ENCODE results near the gene MED12L.
"Not testable (repeated sequence)": the region's sequence is repeated elsewhere in the genome, so short reads cannot be mapped to it uniquely, and the experiment has no call there.

MED12L gene, protein sequence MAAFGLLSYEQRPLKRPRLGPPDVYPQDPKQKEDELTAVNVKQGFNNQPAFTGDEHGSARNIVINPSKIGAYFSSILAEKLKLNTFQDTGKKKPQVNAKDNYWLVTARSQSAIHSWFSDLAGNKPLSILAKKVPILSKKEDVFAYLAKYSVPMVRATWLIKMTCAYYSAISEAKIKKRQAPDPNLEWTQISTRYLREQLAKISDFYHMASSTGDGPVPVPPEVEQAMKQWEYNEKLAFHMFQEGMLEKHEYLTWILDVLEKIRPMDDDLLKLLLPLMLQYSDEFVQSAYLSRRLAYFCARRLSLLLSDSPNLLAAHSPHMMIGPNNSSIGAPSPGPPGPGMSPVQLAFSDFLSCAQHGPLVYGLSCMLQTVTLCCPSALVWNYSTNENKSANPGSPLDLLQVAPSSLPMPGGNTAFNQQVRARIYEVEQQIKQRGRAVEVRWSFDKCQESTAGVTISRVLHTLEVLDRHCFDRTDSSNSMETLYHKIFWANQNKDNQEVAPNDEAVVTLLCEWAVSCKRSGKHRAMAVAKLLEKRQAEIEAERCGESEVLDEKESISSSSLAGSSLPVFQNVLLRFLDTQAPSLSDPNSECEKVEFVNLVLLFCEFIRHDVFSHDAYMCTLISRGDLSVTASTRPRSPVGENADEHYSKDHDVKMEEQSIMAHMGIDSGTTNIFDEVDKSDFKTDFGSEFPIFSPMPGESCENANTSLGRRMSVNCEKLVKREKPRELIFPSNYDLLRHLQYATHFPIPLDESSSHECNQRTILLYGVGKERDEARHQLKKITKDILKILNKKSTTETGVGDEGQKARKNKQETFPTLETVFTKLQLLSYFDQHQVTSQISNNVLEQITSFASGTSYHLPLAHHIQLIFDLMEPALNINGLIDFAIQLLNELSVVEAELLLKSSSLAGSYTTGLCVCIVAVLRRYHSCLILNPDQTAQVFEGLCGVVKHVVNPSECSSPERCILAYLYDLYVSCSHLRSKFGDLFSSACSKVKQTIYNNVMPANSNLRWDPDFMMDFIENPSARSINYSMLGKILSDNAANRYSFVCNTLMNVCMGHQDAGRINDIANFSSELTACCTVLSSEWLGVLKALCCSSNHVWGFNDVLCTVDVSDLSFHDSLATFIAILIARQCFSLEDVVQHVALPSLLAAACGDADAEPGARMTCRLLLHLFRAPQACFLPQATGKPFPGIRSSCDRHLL (N-terminal part only)

DNA sequence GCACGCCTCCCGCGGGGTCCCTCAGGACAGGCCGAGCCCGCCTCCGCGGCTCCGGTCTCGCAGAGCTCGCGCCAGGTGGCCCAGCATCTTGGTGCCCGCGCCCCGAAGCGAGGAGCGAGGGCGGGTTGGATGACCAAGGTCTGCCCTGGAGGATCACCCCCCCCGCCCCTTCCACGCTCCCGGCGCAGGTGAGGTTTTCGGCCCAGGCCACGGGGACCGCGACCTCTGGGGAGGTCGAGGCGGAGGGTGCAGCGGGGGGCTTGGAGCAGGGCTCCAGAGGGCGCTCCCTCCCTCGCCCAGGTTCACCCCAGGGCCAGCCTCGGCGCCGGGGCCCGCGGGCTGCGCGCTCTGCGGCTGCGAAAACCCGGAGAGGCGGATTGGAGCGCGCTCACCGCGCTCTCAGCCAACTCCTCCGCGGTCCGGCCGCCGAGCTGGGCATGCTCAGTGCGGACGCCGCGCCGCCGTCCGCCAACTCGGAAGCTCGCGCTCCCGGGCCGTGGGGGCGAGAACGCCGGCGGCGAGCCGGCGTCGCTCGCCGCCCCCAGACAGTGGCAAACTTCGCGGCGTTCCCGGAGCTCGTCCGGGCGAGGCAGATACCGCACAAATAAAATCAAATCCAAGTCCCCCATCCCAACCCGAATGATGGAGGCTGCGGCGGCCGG, at the start of gene MED12L:
MED12L (plus strand) TSS at position 438 of the 662 bp plus-strand sequence. CDS start 1,263 bp downstream, outside the sequence.
- DNase-seq (ENCODE audit: low read depth) = peak; percentile 68

DNA sequence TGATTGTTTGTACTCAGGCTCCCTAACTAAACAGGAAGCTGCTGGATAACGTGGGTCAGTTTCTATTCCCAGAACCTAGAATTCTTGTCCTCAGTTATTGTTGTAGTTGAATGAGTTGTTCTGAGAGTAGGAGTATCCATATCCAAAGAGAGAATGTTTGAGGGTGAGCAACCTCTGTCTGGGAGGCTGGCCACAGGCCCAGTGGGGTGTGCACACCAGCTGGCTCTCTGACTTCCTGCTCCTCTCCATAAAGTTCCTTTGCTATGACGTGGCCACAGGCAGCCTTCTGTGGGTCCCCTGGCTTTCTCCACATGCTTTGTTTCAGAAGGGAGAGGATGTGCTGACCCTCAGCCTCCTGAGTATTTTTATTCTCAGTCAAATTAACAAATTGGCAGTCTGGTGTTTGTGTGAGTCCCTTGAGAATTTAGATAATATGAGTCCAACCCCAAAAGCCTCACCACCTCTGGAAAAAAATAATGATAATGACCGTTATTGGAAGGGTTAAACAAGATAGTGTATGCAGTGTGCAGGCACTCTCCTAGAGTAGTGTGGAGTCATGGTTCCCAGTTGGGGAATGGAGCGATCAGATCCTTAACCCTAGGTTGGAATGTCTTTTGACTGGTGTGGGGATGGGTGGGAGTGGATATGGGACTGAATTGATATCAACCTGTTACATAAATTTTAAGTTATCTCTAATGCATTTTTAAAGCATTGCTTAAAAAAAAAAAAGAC, 47.6 kb upstream of the MED12L start:
- DNase-seq (ENCODE audit: low read depth) = peak; percentile 97

DNA sequence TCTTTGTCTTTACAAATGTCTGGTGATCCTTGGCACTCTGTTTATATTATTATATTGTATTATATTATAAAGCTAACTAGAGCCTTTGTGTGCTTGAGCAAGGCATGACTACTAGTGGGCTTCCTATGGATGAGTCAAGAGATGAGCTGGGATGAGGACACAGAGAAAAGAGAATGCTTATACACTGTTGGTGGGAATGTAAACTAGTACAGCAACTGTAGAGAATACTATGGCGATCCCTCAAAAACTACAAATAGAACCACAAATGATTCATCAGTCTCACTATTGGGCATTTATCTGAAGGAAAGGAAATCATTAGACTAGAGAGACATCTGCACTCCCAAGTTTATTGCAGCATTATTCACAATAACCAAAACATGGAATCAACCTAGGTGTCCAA, 40.8 kb upstream of the MED12L start:
- DNase-seq (ENCODE audit: low read depth) = peak; percentile 34

DNA sequence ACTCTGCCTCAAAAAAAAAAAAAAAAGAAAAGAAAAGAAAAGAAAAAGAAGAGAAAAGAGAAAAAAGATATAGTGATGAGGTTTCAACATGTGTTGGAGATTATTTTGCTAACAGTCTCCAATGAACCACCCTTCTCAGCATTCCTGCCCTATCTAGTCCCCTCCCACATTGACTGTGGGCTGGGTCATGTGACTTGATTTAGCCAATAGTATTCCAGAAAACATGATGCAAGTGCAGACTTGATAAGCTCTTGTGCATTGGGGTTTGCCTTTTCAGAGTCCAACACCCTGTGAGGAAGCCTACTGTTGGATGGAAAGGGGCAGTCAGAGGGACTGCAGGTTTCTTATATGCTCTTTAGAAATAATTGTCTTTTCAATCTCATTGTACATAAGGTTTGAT, 37.8 kb upstream of the MED12L start:
- DNase-seq (ENCODE audit: low read depth) = peak; percentile 14

DNA sequence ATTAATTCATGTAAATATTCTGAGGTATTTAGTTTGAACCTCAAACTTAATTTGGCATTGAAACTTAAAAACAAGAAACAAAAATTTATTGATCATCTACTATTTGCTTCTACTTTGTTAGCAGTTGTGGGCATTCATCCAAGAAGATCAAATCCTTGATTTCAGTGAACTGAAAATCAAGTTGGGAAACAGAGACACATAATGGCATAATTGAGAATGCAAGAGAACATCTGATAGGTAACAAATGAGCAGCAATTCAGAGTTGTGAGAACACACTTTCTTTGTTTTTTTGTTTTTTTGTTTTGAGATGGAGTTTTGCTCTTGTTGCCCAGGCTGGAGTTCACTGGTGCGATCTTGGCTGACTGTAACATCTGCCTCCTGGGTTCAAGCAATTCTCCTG, 33.9 kb upstream of the MED12L start:
- no peak for DNase-seq (ENCODE audit: low read depth)

DNA sequence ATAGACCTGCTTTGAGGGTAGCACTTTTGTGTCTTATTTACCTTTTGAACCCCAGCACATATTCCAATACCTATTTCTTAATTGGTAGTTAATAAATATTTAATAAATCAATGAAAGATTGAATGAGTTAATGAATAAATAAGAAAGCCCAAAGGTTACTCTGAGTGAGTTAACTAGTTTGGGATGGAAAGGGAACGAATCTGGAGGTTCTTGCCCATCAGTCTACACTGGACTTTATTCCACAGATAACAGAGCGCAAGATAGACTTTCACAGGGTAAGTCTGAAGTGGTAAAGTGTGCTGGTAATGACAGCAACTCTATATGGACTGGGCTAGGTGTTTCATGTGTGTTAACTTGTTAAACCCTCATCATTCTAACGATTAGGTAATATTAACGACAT, 33.1 kb upstream of the MED12L start:
- no peak for DNase-seq (ENCODE audit: low read depth)

DNA sequence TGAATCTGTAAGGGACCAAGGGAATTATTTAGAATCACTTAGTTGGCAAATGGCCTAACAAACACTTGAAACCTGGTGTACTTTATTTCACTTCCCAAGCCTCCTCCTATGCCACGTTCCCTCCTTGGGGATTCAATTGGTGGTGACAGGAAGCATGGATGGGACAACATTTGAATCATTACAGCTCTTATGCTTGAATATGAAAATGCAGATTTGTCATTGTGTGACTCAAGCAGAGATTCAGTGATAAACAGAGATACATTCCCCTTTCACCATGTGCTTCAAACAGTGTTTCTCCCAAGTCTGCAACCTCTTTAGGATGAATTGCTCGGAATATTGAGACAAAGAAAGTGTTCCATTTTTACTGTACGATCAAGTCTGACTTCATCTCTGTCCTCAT, 32.7 kb upstream of the MED12L start:
- DNase-seq (ENCODE audit: low read depth) = no peak

DNA sequence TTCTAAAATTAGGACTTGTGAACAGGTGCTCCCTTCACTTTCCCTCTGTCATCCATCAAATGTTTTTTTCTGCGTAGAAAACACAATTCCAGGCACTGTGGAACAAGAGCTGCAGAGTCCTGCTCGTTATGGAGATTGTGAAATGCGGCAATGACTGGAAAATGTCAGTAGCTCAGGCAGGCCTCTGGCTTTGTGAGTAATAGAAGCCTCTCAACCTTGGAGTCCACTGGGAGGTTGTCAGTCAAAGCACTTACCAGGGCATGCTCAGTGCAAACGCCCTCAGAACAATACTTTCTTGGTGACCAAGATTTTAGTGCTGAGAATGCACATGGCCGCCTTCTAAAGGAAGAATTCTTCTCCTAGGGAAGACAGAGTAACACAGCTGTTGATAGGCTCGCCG, 26.7 kb upstream of the MED12L start:
- no peak for DNase-seq (ENCODE audit: low read depth)

DNA sequence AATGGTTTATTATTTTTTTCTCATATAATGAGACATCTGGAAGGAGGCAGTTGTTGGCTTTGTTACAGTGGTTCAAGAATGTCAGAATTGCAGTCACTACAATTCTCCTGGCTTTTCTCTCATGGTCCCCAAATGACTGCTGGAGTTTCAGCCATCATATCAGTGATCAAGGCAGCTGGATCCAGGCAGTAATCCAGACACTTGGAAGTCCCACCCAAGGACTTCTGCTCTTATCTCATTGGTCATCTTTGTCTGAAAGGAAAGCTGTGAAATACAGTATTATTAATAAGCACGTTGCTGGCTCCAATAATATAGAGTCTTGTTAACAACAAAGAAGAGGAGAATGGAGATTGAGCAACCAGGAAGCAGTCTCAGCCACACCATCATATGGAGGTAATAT, 22.9 kb upstream of the MED12L start:
- DNase-seq (ENCODE audit: low read depth) = no peak

DNA sequence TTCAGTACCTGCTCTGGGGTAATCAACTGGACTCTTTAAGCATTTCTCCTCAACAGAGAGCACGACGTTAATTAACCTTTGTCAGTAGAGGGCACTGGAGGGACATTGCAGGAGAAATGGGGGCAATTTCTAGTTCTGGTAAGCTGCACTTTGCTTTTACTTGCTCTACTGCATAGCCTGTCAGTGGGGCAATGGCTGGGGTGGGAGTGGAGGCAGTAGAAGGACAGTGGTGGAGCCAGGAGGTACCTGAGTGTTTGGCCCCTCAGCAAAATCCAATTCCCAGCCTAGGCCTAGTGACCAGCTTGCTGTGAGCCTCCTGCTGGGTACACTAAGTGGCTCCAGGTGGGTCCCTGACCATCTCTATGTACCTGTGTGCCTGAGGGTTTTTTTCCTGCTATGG, 18.3 kb upstream of the MED12L start:
- DNase-seq (ENCODE audit: low read depth) = no peak

DNA sequence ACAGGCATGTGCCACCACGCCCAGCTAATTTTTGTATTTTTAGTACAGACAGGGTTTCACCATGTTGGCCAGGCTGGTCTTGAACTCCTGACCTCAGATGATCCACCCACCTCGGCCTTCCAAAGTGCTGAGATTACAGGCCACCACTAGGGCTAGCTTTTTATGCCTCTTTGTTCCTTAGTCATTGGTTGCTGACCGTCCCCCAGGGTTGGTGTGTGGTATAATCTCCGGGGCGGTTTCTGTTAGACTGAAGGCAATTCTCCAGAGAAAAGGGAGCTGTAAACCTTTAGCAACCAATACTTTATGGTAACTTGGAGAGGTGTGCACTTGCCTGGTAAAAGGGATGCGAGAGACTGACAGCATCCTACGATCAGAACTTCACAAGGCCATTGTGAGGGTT, 12.6 kb upstream of the MED12L start:
- DNase-seq (ENCODE audit: low read depth) = not testable (repeated sequence)

DNA sequence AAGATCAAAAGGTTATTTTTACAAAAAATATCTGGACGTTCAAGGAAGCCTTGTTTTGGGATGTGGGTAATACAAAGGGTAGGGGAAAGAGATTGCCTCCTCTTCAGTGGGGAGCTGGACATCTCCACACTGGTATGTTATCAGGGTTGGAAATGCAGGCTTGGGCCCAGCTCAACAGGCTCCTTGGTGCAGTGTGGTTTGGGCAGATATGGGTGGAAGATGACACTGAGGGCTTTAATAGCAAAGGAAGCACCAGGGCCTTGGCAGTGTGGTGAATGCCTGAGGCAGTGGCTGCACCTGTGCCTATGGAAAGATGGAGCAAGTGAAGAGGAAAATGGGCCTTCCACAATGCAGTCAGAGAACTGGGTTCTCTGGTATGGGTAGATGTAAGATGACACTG, 11.2 kb upstream of the MED12L start:
- no peak for DNase-seq (ENCODE audit: low read depth)

DNA sequence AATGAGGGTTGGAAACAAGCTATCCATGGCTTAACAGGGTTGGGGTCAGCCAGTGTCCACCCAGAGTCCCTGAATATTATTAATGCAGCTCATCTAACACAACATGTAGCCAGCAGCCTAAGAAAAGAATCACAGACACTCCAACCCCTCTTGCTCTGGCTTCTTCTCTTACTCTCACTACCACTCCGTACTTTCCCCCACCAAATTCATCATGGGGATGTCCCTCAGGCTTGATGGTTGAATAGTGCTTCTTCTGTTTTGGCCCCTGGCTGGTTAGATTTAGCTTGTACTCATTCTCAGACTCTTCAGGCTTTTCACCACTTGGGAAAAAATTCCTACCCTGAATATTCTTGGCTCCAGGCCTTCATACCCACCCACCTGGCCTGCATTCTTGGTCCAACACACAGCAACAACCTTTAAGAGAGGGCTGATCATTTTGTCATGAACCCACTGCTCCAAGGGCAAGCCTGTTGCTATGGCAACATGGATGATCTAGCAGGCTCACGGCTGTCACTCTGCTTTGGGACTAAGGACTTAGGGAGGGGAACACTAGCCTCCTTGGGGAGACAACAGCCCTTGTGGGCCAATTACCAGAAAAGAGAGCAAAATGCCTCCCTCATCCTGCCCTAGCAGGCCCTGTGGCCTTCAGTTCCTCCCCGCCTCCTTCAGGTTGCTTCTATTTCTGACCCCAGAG, 9.4 kb upstream of the MED12L start:
- no peak for DNase-seq (ENCODE audit: low read depth)

DNA sequence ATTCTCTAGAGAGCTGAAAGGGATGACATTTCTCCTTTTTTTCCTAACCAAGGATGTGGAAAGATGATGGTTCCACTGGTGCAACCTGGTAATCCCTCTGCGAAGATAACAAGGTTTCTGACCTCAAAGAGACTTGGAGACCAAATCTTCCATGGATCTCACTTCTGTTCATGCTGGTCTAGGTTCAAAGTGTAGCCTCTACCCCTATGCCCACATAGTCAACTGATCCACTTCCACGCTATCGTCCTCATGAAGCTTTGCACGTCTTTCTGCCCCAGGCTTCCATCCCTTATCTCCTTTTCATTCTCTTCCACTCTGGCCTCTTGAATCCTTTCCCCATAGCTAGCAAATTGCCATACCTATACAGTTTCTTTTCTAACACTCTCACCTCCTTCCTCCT, 8.8 kb upstream of the MED12L start:
- DNase-seq (ENCODE audit: low read depth) = no peak

DNA sequence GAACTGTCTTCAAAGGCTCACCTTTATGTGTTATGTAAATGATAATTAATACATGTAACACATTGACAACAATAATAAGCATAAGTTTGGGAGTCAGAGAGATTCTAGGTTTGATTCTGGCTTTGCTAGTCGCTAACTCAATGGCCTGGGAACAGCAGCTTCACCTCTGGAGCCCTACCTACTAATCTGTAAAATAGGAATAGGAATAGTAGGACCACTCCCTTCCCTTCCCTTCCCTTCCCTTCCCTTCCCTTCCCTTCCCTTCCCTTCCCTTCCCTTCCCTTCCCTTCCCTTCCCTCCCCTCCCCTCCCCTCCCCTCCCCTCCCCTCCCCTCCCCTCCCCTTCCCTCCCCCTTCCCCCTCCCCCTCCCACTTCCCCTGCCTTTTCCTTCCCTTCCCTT, 4.4 kb upstream of the MED12L start:
- DNase-seq (ENCODE audit: low read depth) = not testable (repeated sequence)

DNA sequence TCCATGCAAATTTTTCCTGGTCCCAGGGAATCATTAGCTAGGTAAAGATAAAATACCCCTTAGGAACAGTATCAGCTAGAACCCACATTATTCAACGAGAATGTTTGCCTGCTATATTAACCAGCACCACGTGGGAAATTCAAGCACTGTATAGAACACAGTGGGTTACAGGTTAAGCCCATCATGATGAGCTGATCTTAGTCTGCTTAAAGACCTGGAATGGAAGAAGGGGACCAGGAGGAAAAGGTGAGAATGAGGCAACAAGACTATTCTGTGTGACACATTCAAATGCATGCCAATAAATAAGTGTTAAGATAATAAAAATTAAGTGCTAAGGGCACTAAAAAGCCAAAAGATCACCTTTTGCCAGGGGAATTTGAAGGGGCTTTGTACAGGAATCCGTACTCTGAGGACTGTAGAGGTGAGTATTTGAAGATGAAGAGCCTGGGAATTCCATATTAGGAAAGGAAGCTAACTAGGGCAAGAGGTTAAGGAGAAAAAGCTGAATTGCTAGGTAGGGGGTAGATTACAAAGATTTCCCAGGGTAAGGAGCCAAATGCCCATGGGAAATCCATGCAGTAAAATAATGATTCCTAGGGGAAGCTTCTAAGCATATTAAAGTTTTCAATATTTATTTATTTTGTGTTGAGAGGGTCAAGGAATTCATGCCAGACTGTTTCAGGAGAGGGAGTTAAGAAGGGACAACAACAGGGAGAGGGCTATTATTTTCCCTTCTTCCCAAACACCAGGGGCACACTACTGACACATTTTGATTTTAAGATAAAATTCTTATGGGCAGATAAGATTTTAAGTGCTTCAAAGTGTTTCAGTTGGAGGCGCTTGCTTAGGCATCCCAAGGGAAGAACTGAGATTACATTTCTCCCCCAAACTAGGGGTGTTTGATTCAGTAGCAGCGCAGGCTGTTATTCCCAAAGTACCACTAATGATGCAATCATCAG, 2.3 kb upstream of the MED12L start:
- no peak for DNase-seq (ENCODE audit: low read depth)

DNA sequence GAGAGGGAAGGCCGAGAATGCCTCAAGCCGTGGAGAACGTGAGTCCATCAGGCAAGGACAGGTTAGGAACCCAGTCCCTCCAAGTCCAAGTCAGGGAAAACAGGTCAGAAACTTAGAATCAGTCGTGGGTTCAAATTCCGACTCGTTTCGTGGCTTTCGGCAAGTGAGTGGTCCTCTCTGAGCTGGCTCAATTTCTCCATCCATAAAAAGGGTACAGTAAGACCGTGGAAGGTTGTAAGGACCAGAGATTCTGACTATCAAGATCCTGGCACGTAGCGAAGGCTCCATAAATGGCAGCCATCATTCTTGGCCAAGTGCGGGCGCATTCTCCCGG, 604 bp upstream of the MED12L start:
- DNase-seq (ENCODE audit: low read depth) = no peak

DNA sequence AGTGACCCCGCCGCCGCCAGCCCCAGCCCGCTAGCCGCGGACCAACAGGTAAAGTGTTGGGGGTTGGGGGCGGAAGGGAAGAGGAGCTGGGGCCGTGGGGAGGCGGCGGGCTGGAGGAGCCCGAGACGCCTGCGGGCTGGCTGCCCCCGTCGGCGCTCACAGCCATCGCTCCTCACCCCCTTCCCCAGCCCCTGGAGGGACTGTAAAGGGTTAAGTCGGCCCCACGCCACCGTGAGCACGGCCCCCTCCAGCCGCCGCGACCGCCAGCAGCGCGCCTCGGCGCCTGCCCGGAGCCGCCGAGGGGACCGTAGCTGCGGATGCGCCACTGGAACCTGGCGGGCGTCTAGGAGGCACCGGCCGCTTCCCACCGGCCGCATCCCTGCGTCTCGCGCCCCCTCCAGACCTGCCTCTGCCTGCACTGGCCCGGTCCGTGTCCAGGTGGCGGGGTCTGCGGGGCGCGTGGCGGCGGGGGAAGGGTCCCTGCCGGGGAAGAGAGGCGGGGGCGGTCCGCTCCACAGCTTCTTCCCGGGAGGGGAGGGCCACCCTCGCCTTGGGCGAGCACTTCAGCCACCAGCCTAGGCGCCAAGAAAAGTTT, 522 bp downstream of the MED12L start:
- DNase-seq (ENCODE audit: low read depth) = no peak
